Right lobe of liver (tissue), 6 donors: Measurements from ENCODE around the gene TIMM23. TPM values are rescaled to one million over a fixed set of nuclear protein-coding genes. Genes with fewer than 3 reads are reported as not detected.

ENCODE experiments used
- ATAC-seq, 4 donors: fragments of 200-7000 bp; cut with Tn5 transposase; one replicate each; pipeline ENCODE4 v1.9.1; 2020; ENCODE audit warnings: mild to moderate bottlenecking in 4 of 4, moderate library complexity in 4 of 4
- DNase-seq, 3 donors: peaks; one replicate each; pipeline ENCODE4 v3.0.0-alpha.2; 2020
- H3K27ac ChIP-seq, 3 donors: fragments of 200-600 bp; one replicate each; pipeline ENCODE4 v1.8.0; 2022
- H3K27me3 ChIP-seq, 2 donors: fragments of 200-600 bp; one replicate each; pipeline ENCODE4 v1.8.0; 2022
- H3K36me3 ChIP-seq, 4 donors: fragments of 200-600 bp; sonication (generic) in 1 of 4; one replicate each; pipeline versions ENCODE4 v1.5.1 to v1.8.0; 2017 to 2022; ENCODE audit warnings: control low read depth in 1 of 4
- H3K4me1 ChIP-seq, 4 donors: fragments of 200-600 bp; sonication (generic) in 1 of 4; one replicate each; pipeline versions ENCODE4 v1.5.1 to v1.8.0; 2017 to 2022; ENCODE audit warnings: control low read depth in 1 of 4
- H3K4me3 ChIP-seq, 3 donors: fragments of 200-600 bp; one replicate each; pipeline ENCODE4 v1.8.0; 2022
- H3K9me3 ChIP-seq, 4 donors: fragments of 200-600 bp; sonication (generic) in 1 of 4; one replicate each; pipeline versions ENCODE4 v1.5.1 to v1.8.0; 2017 to 2022; ENCODE audit warnings: control low read depth in 1 of 4
- CTCF ChIP-seq, 4 donors: fragments of 200-600 bp in 3 of 4; fragments of 450-650 bp in 1 of 4; IDR thresholded peaks; one replicate each; pipeline versions ENCODE4 v1.5.1 to v1.8.0; 2016 to 2022; ENCODE audit warnings: antibody characterized with exemption in 4 of 4, mild to moderate bottlenecking in 2 of 4
- POLR2A ChIP-seq: fragments of 450-650 bp; IDR thresholded peaks from one replicate; pipeline ENCODE4 v1.6.1; 2017; ENCODE audit warnings: antibody characterized with exemption, mild to moderate bottlenecking
- WGBS: methylation state at CpG from one replicate; pipeline ENCODE4 v1.1.6; 2018; ENCODE audit warnings: low coverage, low lambda C conversion rate; ENCODE audit not compliant: insufficient coverage; ENCODE audit errors: missing lambda C conversion rate; 5-methylcytosine and 5-hydroxymethylcytosine counted together
- intact Hi-C, 2 donors: fragments of 100-400 bp; cut with DNase I; formaldehyde crosslinking; loops; one replicate each; pipeline versions ENCODE4 v1.11.2 to v1.14.1; 2022
- total RNA-seq, 6 experiments: library from RNA; depleted of rRNA in 2 of 6; stranded (reverse); fragments of >200 nt in 2 of 6; fragmentation: NEBNext Ultra II Directional in 3 of 6; extraction: Animal tissue kit (Norgen Biotek cat#: 25700) in 3 of 6; gene quantifications; one replicate each; pipeline versions ENCODE4 v1.1.0 to v1.2.4, GENCODE V29; 2016 to 2023
- donor health status: DM: no; HTN: yes; CAD: no.
- donor health status: DM: no; HTN: no; CAD: no.
- donor health status: DM: no; HTN: no; CAD: no.
- donor health status: DM: no; HTN: yes; CAD: no.
- donor health status: DM: no; HTN: yes; CAD: no.

The TIMM23 gene
- total RNA-seq, 6 experiments from 2014 or later = 22.2 to 65.7 (median 30.3) TPM

GRCh38 chr10:46014683-46015405, 42.6 kb downstream of the TIMM23 start:
- Histone ChIP-seq H3K36me3 (peaks cover 0 to 59% (median 33%) of the 10 kb centered on the region in 4 donors), H3K4me1 (peaks cover 0 to 61% (median 26%) of the 10 kb centered on the region in 4 donors), H3K4me3 (peak overlapping the region in 2 of 3 donors; percentile 9 to 23), H3K9me3 (no peaks in the 10 kb centered on the region), H3K27ac (peak overlapping the region in 2 of 3 donors; percentile 64 to 86), H3K27me3 (no peaks in the 10 kb centered on the region)
- DNase-seq = no peak
- intact Hi-C loops = no loop called here
- 22% methylated on average over 5 of the region's 5 CpGs for WGBS
- TF ChIP-seq CTCF (IDR thresholded peaks at IDR 0.05) (no peak), POLR2A (no peak)
- peak; percentile 77 to 90 (median 83) for ATAC-seq

GRCh38 chr10:46016190-46016589, 43.9 kb downstream of the TIMM23 start:
- peak overlapping the region in 1 of 3 donors; percentile 86 for H3K27ac ChIP-seq
- no peaks in the 10 kb centered on the region for H3K9me3 ChIP-seq
- H3K4me3 ChIP-seq = no peak overlapping the region
- DNase-seq (no peak), ATAC-seq (no peak)
- TF ChIP-seq CTCF (IDR thresholded peaks at IDR 0.05) (no peak), POLR2A (no peak)
- intact Hi-C loops = no loop called here
- H3K36me3 ChIP-seq = peaks cover 0 to 45% (median 26%) of the 10 kb centered on the region in 4 donors
- peaks cover 0 to 74% (median 32%) of the 10 kb centered on the region in 4 donors for H3K4me1 ChIP-seq
- WGBS = 68% methylated on average over 3 of the region's 5 CpGs
- H3K27me3 ChIP-seq = no peaks in the 10 kb centered on the region

GRCh38 chr10:46016811-46017210, 44.5 kb downstream of the TIMM23 start:
- ATAC-seq (no peak), DNase-seq (no peak)
- intact Hi-C loops = no loop called here
- WGBS = 87% methylated on average over 1 of the region's 1 CpG
- Histone ChIP-seq H3K36me3 (peaks cover 0 to 40% (median 26%) of the 10 kb centered on the region in 4 donors), H3K4me1 (peaks cover 0 to 73% (median 32%) of the 10 kb centered on the region in 4 donors), H3K9me3 (no peaks in the 10 kb centered on the region), H3K27me3 (no peaks in the 10 kb centered on the region), H3K4me3 (no peak overlapping the region), H3K27ac (peak overlapping the region in 1 of 3 donors; percentile 93)
- TF ChIP-seq CTCF (IDR thresholded peaks at IDR 0.05) (no peak), POLR2A (no peak)

- Histone ChIP-seq H3K4me1 (peaks cover 0 to 72% (median 32%) of the 10 kb centered on the region in 4 donors), H3K4me3 (no peak overlapping the region), H3K27ac (peak overlapping the region; percentile 7 to 93 (median 55)), H3K27me3 (no peaks in the 10 kb centered on the region), H3K9me3 (no peaks in the 10 kb centered on the region), H3K36me3 (peaks cover 0 to 31% (median 19%) of the 10 kb centered on the region in 4 donors)
- DNase-seq (no peak), ATAC-seq (no peak)
- 45% methylated on average over 2 of the region's 2 CpGs for WGBS
- TF ChIP-seq CTCF (IDR thresholded peaks at IDR 0.05) (no peak), POLR2A (no peak)
- intact Hi-C loops = no loop called here
Observed at GRCh38 chr10:46017733-46018132, 45.4 kb downstream of the TIMM23 start.
